Mucosa of descending colon (tissue), 3 donors: ENCODE measurements around the gene IRF1. TPM values are rescaled to one million over a fixed set of nuclear protein-coding genes. Genes with fewer than 3 reads are reported as not detected.

Experiments used
- ATAC-seq: fragments of 200-7000 bp; cut with Tn5 transposase; one replicate; pipeline ENCODE4 v1.9.1; 2020; ENCODE audit warnings: mild to moderate bottlenecking, moderate library complexity
- DNase-seq, 3 donors: peaks; one replicate each; pipeline ENCODE4 v3.0.0-alpha.2; 2020
- H3K36me3 ChIP-seq: fragments of 200-600 bp; one replicate; pipeline ENCODE4 v1.8.0; 2021; ENCODE audit warnings: low read depth, mild to moderate bottlenecking
- H3K4me1 ChIP-seq: fragments of 200-600 bp; one replicate; pipeline ENCODE4 v1.8.0; 2021; ENCODE audit warnings: low read depth, mild to moderate bottlenecking
- H3K4me3 ChIP-seq: fragments of 200-600 bp; one replicate; pipeline ENCODE4 v1.8.0; 2021; ENCODE audit warnings: mild to moderate bottlenecking
- H3K9me3 ChIP-seq: fragments of 200-600 bp; one replicate; pipeline ENCODE4 v1.8.0; 2021; ENCODE audit warnings: mild to moderate bottlenecking
- intact Hi-C, 2 donors: fragments of 100-400 bp; cut with DNase I in 1 of 2; cut with micrococcal nuclease in 1 of 2; formaldehyde crosslinking; loops; one replicate each; pipeline versions ENCODE4 v1.11.0 to v1.11.1; 2022; cut with DNase I, micrococcal nuclease
- total RNA-seq, 3 donors: library from RNA; stranded (reverse); fragmentation: NEBNext Ultra II Directional in 2 of 3; extraction: Animal tissue kit (Norgen Biotek cat#: 25700) in 2 of 3; gene quantifications; one replicate each; pipeline versions ENCODE4 v1.2.1 to v1.2.4, GENCODE V29; 2021 to 2023
- TF ChIP-seq, protein P1 (sequence below): fragments of 200-600 bp; IDR thresholded peaks from one replicate; pipeline ENCODE4 v1.8.0; 2022; ENCODE audit warnings: antibody characterized with exemption, mild to moderate bottlenecking
- donor health status: DM: no; HTN: no; CAD: no; lungs with moderate emphysema.
- donor health status: DM: no; HTN: no; CAD: no.
- donor health status: DM: no; HTN: yes; CAD: no.

The IRF1 gene
- total RNA-seq, 3 donors from 2014 or later: 89.4 to 172 (median 143) TPM

DNA sequence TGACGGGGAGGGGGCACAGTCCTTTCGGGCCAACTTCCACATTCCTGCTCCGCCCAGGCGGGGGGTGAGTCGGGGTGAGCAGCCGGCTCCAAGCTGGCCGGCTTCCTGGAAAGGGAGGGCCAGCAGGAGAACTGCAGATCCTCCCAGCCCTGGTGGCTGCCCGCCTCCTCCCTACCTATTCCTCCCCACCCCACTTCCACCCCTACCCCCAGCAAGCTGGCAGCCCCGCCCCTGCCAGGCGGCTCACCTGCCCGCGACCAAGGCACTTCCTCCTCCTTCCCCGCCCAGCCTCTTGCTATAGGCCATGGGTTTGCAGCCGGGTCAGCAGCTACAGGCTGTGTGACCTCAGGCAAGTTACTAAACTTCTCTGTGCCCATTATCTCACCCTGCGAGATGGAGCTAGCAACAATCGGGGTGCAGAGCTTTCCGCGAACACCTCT lies 5.6 kb upstream of the IRF1 start:
- Histone ChIP-seq H3K4me3 (peak overlapping the region; percentile 29), H3K36me3 (no peaks in the 10 kb centered on the region), H3K9me3 (no peaks in the 10 kb centered on the region), H3K4me1 (peaks cover 49% of the 10 kb centered on the region)
- DNase-seq (peak; percentile 94 to 99 (median 97)), ATAC-seq (peak; percentile 79)
- TF ChIP-seq, protein P1, sequence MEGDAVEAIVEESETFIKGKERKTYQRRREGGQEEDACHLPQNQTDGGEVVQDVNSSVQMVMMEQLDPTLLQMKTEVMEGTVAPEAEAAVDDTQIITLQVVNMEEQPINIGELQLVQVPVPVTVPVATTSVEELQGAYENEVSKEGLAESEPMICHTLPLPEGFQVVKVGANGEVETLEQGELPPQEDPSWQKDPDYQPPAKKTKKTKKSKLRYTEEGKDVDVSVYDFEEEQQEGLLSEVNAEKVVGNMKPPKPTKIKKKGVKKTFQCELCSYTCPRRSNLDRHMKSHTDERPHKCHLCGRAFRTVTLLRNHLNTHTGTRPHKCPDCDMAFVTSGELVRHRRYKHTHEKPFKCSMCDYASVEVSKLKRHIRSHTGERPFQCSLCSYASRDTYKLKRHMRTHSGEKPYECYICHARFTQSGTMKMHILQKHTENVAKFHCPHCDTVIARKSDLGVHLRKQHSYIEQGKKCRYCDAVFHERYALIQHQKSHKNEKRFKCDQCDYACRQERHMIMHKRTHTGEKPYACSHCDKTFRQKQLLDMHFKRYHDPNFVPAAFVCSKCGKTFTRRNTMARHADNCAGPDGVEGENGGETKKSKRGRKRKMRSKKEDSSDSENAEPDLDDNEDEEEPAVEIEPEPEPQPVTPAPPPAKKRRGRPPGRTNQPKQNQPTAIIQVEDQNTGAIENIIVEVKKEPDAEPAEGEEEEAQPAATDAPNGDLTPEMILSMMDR: no peak
- intact Hi-C loops: loop anchor here (5.0 to 10.0 kb wide), 2 partner anchors 69 to 71 kb away; no protein-coding TSS in a partner anchor

DNA sequence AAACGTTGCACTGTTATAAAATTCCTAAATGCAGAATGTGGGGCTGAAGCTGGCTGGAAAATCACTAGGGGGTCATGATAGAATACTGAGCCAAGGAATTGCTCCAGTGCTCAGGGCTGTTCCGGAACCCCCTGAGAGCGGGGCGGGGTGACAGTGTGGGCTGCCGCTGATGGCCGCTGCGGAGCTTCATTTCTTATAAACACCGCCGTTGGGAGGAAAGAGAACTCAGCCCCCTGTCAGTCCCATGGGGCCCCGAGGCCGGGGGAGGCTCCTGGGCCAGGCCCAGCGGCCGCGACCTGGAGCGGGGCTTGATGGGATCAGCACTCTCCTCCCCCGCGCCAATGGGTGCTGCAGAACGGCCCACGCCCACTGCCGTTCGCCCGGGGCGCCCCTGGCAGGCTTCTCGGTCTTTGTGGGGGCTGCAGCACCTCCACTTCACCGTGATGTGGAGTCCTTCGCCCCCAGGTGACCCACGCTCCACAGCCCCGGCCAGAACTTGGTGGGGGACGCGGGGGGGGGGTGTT lies 5.2 kb upstream of the IRF1 start:
- DNase-seq (peak; percentile 85 to 93 (median 90)), ATAC-seq (peak; percentile 49)
- TF ChIP-seq, protein P1: no peak
- no peaks in the 10 kb centered on the region for H3K9me3 ChIP-seq
- H3K4me1 ChIP-seq: peaks cover 46% of the 10 kb centered on the region
- H3K36me3 ChIP-seq: no peaks in the 10 kb centered on the region
- intact Hi-C loops: loop anchor here (5.0 to 10.0 kb wide), 2 partner anchors 68 to 71 kb away; no protein-coding TSS in a partner anchor
- peak overlapping the region; percentile 29 for H3K4me3 ChIP-seq

DNA sequence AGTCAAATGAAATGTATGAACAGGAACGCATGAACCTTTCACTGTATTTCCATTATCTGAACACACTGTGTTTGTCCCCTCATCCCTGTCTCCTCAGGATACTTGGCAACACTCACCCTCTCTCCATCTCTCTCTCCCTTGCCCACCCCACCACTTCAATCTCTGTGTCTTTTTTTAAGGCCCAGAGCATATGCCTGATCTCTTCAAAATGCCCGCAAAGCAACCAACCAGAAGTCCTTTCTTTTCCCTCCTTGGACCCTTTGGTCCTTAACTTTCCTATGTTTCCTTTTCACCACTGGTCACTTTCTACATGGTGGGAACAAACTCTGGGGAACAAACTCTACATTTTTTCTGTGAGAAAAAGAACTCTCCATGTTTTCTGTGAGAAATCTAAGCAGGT lies 3.2 kb upstream of the IRF1 start:
- H3K9me3 ChIP-seq: no peaks in the 10 kb centered on the region
- ATAC-seq: no peak
- no peak for DNase-seq
- no peak overlapping the region for H3K4me3 ChIP-seq
- intact Hi-C loops: loop anchor here in 1 of 2 donors (10.0 kb wide), 1 partner anchor 69 kb away; no protein-coding TSS in a partner anchor
- H3K4me1 ChIP-seq: peaks cover 39% of the 10 kb centered on the region
- H3K36me3 ChIP-seq: no peaks in the 10 kb centered on the region
- TF ChIP-seq, protein P1: no peak

DNA sequence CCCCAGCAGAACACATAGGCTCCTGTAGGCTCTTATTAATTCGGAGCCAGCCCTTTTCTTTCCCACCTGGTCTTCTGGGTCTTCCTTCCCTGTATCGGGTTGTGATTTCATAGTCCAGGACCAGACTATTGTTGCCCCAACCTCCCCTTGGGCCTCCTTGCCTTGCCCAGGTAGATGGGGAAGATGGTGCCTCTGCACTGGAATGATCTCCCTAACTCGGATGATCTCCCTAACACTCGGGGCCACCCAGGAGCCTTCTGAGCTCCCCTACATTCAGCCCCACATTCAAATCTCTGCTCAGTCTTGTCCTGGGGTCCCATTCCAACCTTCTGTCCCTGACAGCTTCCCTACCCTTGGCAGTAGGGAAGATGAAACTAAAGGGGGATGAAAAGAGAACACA lies 2.7 kb upstream of the IRF1 start:
- intact Hi-C loops: loop anchor here in 1 of 2 donors (10.0 kb wide), 1 partner anchor 68 kb away; no protein-coding TSS in a partner anchor
- TF ChIP-seq, protein P1: no peak
- peak in 1 of 3 donors; percentile 6 for DNase-seq
- Histone ChIP-seq H3K36me3 (no peaks in the 10 kb centered on the region), H3K4me1 (peaks cover 43% of the 10 kb centered on the region), H3K9me3 (no peaks in the 10 kb centered on the region), H3K4me3 (no peak overlapping the region)
- no peak for ATAC-seq

DNA sequence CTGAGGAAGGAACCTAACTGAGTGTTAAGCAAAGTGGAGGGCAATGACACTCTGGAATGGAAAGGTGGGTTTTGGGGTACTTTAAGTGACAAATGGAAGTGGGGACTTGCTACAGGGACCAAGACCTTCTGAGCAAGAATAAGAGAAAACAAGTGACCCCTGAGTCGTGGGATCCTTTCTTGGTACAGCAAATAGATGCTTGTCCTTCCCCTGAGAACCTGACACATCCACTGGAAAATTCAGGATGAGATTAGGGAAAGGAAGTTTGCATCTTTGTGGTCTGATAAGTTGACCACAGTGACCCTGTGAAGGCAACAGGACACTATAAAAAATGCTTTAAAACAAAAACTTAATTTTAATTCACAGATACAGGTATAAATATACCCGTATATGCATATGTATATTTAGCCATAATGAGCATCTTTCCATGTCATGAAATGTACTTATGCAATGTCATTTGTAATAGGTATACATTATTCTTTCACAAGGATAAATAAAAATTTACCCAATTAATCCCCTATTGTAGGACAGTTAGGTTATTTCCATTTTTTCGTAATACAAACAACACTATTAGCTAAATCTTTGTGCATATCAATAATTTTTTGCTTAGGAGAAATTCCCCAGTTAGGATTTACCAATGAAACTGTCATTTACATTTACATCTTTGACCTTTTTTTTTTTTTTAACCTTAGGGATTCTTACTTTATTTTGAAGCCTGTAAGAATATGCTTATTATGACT lies 2.0 kb upstream of the IRF1 start:
- no peak for DNase-seq
- peaks cover 43% of the 10 kb centered on the region for H3K4me1 ChIP-seq
- H3K36me3 ChIP-seq: no peaks in the 10 kb centered on the region
- no peaks in the 10 kb centered on the region for H3K9me3 ChIP-seq
- TF ChIP-seq, protein P1: no peak
- no peak overlapping the region for H3K4me3 ChIP-seq
- intact Hi-C loops: loop anchor here in 1 of 2 donors (10.0 kb wide), 1 partner anchor 68 kb away; no protein-coding TSS in a partner anchor
- no peak for ATAC-seq
